CD4-positive, alpha-beta T cell treated with Interleukin-15 for 1 hour (primary cell): ENCODE measurements around the gene MRPL17.
"Not testable (repeated sequence)": the region's sequence is repeated elsewhere in the genome, so short reads cannot be mapped to it uniquely, and the experiment has no call there.

Source experiments
- DNase-seq: peaks from one replicate; pipeline ENCODE4 v3.0.0-alpha.2; 2020

MRPL17 gene

DNA sequence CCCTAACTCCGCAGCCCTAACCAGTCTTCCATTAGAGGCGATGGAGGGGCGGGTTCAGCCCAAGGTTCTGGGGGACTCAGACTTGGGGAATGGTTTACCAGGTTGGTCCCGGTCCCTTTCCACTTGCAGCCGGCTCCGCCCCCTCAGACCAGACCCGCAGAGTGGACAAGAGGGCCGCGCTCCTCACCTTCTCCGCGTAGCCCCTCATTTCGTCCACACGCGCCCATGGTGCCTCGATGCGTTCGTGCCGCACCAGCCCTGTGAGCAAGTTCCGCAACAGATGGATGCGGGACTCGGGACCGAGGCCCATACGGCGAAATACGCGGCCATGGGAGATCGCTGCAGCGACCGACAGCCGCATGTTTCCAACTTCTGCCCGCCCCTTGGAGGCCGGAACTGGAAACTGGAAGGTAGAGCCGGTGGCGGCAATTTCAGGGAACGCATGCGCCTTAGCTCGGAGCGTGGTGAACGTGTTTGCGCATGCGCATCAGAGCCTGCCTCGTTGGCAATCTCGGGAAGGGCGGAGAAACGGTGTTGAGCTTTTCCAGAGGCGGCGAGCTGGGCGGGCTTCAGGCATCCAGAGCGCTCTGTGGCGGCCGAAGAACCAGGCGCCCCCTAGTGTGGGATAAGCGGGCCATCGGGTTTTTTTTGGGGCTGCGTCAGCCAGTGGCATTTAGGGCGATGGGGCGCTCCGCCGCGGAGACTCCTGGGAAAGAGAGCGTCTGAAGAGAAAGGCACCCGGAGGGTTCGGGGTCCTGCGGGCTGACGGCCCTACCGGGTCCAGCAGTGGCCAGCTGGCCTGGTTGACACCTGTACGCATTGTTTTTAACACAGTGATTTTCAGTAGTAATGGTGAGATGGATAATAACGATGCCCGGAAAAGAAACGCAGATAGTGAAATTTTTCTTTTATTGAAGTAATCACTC, at the start of gene MRPL17:
Gene MRPL17, minus strand, starts transcription at position 405 of the 926 bp plus-strand sequence. Its CDS starts 44 bp downstream, at position 361.
- peak; percentile 99 for DNase-seq

DNA sequence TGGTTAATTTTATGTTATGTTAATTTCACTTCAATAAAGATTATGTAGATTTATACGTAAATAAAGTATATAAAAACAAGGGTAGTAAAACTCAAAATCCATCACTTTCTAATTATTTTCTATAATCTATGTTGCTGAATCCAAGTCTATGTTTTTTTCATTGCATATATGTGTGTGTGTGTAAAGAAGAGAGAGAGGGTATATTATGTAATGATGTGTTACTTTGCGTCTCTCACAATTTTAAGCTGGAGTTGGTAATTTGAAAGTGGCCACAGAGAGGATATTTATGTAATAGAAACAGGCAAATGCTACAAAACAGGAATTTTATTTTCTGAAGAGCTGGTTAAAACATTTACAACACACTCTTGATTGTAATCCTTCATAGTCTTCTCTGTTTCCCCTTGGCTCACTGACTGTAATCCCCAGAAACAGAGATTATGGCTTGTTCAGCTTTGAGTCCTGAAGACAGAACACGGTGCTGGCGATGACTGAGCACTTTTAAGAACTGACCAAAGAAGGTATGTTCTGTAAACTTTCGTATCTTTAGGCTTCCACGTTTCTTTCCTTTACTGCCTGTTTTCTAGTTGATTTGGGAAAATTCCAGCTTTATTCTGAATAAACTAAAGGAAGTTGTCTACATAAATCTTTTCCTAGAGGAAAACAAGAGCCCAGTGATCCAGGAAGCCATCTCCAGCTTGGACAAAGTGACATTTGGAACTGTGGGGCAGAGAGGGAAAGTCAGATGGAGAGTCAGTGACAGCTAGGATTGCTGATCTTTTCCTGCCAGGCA, 45.0 kb upstream of the MRPL17 start:
- no peak for DNase-seq

DNA sequence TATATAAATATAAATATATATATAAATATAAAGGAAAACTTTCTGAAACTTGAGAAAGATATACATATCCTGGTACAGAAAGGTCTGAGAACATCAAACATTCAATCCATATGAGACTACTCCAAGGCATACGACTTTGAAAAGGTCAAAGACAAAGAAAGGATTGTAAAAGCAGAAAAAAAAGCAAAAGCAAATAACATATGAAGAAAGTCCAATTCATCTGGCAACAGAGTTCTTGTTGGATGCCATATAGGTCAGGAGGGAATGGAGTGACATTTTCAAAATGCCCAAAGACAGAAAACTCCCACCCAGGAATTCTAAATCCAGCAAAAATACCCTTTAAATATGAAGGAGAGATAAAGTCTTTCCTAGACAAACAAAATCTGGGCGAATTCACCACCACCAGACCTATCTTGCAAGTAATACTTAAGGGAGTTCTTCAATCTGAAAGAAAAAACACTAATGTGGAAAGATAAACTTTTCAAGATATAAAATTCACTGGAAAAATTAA, 42.3 kb upstream of the MRPL17 start:
- DNase-seq = no peak

DNA sequence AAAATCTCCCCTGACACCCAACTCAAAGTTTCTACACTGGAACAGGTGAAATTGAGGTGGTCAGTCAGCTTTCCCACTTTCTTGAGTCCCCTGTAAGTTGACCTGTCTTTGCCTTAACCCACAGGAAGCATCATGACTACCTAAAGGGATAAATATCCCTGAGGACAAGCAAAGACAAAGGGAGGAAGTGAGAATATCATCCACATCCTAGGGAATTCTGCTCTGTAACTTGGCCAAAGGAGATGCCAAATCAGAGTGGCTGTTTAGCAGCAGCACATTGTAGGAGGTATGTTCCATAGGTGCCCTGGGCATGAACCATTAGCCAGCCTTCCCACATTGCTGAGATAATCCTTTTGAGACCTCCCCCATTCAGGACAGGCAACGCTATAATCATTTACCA, 40.9 kb upstream of the MRPL17 start:
- DNase-seq = no peak

DNA sequence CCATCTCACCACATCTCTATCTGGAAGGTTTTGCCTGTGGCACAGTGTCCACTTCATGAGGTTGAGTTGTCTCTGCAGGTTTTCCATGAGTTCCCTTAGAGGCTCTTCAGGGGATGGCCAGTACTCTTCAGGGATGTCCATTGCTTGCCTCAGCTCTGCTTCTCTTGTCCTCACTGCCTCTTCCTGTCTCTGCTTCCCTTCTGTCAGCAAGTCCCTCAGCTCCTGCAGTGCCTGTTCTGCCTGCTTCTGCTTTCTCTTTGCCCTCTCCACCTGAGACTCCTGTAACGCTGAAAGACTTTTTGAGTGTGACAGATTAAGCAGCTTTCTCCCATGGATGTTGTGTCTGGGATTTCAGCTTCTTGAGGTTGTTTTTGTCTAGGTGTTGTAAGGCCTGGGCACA, 38.2 kb upstream of the MRPL17 start:
- DNase-seq = no peak

DNA sequence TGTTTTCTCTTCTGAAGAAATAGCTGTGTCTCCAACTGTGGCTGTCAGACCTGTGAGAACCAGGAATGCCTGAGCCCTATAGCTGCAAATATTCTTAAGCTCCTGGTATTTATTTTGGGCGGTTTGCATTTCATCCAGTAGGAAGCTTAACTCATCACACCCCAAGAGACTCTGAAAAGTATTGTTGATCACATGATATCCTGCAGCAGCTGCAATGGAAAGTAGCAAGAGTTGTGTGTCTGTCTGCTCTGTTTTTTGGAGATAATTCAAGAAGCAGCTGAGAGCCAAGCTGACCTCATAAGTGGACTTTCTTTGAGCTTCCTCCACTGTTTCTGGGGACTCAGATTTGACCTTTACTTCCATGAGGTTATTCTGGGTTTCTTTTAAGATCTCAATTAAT, 36.4 kb upstream of the MRPL17 start:
- no peak for DNase-seq

DNA sequence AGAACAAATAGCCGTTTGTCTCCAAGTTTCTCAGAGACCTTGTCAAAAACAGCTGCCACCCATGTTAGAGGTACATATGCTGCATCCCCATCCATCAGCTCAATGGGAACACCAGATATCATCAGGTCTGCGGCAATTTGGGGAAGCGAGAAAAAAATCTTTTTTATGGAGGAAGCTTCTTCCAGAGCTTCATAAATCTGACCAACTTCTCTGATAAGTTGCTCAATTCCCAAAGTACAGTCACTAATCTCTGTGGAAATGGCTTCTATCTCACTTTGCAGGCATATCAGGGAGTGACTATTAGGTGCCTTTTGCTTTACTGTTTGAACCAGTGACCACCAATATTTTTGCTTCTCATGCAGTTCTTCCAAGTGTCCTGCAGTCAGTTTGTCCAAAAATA, 34.3 kb upstream of the MRPL17 start:
- DNase-seq = no peak

DNA sequence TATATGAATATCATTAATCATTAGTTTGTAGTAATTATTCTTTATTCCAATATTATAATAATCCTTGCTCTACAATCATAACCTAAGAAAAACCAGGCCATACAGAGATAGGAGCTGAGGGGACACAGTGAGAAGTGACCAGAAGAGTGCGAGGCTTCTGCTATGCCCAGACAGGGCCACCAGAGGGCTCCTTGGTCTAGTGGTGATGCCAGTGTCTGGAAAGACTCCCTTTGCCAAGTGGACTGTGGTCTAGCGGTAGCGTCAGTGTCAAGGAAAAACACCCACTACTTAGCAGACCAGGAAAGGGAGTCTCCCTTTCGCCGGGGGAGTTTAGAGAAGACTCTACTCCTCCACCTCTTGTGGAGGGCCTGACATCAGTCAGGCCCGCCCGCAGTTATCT, 28.4 kb upstream of the MRPL17 start:
- peak; percentile 19 for DNase-seq

DNA sequence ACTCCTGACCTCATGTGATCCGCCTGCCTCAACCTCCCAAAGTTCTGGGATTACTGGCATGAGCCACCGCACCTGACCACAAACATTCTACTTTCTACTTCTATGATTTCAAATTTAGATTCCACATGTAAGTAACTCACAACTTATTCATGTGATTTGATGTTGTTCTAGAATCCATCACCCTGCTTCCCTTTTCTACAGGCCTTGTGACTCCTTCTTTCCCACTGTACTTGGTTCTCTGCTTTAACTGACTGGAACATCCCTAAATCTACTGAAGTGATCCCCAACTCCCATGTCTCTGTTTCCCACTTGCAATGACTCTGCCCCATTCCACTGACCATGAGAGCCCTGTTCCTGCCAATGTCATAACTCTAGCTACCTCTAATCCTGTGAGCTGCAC, 25.7 kb upstream of the MRPL17 start:
- no peak for DNase-seq

DNA sequence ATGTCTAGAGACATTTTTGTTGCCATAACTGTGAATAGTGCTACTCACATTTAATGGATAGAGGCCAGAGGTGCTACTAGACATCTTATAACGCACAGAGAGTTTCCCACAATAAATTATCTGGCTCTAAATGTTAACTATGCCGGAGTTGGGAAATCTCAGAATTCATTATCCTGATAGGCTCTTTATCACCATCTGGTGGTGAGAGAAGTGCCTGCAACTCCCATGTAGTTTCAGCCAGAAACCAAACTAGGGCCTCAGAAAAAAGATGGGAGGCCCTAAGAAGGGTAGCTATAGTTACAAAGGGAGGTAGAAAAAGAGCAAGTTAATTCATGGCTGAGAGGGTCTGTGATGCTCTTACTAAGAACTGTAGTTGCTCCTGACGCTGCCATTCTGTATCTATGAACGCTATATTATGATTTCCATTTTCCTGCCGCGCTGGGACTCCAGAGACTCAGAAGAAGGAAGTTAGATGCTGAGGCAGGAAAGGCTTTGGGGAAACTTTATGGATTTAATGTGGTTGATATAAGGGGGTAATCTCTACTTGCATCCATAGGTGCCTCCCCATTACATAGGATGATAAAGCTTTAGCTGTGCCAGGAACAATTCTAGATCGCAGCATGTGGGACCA, 22.9 kb upstream of the MRPL17 start:
- no peak for DNase-seq

DNA sequence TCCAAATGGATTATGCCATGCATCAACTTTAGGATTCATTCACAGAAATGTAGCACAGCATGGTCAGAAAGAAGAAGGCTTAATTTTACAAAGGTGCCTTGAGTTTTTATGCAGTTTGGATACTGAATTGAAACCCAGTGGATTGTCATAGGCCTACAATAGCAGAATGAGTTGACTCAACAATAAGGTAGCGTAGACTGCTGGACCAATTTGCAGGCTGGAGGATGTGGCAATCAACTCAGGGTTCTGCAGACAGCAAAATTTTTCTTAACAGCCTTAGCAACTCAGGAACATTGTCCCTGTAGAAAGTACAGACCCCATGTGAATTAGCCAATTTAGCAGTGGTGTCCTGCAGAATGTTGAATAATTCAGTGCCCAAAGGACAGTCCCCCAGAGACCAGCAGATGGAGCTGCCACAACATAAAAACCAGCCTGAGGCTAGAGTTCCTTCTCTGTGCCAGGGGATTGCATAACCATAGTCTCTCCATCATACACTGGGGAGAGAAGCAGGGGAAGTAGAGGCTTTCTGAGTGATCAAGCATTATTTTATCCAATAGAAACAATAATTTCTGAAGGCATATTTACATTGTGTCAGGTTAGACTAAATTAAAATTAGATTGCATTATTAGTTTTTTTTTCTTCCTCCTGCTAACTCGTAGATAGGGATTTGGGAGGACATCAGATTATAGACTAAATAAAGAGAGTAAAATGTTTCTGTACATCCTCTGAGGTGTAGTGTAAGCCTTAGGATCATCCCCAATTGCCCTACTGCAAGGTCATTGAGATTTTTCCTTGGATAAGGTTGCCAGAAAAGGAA, 20.3 kb upstream of the MRPL17 start:
- peak; percentile 58 for DNase-seq

DNA sequence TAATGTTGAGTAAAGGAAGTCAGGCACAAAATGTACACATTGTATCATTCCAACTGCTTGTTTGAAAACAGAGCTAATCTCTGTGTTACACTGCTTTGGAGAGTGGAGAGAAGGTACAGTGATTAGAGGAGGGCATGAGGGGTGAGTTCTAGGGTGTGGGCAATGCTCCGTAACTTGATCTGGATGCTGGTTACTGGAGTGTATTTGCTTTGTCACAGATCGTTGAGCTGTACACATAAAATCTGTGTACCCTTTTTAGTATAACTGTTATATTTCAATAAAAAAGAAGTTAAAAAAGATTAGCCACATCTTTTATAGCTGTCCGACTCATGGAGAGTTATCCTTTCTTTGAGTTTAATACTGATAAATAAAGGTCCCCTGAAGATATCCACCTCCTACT, 18.8 kb upstream of the MRPL17 start:
- not testable (repeated sequence) for DNase-seq

DNA sequence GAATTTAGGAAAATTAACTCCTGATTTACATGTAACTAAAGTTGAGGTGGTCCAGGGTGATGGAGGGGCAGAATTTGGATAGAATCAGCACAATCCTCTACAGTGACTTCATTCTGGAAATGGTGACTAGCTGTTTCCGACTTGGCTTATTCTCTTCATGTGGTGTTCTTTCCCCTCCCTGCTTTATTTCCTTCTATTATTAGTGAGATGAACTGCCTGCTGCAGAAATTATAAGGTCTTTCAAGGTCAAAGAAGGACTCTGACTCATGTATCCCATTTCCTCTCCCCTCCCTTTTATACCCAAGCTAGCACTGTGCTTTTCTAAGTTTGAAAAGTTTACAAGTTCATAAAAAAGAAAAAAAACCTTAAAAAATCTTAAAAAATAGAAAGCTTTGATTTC, 12.2 kb upstream of the MRPL17 start:
- DNase-seq = no peak

DNA sequence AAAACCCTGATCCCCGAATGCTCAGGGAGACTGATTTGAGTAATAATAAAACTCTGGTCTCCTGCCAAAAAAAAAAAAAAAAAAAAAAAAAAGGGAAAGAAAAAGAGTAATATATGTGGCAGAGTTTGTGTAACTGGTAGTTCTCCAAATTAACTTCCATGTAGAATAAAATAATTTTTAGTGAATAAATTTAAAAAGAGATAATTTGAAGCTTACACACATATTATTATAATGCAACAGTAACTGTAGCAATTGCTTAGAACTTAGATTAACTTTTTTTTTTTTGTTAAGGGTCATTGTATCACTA, 11.0 kb upstream of the MRPL17 start:
- no peak for DNase-seq

DNA sequence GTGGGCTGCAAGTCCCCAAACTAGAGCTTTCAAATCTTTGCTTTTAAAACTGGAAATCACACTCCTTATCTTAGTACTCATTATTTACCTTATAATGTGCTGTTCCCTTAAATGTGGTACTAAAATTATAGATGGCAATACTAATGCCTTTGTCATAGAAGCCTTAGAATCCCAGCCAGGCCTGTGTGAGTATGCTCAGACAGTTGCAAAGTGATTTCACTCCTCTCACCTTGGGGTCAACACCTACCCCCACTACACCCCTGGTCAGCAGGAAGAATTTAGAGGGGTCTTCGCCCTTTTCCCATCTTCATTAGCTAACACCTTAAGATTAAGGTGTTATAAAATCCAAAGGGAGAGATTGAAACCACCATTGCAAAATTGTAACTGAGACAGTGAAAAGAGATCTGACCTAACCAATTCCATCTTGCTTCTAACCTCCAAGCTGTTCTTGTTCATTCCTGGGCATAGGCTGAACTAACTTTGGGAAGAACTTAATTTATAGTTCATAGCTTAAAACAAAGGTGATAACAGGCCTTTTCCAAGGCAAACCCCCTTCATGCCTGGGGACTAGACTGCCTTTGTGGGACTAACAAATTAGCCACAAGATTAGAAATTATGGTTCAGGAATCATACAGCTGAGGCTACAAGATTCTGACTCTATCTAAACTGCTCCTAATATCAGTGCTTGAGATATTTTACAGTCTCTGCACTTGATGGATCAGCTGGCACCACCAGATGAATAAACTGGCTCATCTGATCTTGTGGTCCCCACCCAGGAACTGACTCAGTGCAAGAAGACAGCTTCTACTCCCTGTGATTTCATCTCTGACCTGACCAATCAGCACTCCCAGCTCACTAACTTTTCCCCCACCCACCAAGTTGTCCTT, 10.4 kb upstream of the MRPL17 start:
- DNase-seq = peak; percentile 21

DNA sequence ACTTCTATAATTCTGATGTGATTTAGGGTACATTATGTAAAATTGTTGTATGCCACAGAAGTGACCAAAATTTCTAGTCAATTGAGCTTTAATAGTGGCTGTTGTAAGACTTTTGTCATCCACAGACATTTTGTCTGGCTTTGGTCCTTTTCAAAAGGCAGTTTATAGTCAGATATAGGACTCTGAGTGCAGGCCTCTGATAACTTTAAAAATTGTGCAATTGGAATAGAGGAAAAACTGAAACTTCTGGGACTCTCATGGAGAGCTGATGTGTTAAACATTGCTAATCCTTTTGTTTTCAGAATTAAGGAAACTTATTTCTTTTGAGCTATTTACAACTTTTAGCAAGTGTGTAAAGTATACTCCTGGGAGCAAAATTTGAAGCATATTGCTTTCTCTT, 9.0 kb upstream of the MRPL17 start:
- DNase-seq = no peak

DNA sequence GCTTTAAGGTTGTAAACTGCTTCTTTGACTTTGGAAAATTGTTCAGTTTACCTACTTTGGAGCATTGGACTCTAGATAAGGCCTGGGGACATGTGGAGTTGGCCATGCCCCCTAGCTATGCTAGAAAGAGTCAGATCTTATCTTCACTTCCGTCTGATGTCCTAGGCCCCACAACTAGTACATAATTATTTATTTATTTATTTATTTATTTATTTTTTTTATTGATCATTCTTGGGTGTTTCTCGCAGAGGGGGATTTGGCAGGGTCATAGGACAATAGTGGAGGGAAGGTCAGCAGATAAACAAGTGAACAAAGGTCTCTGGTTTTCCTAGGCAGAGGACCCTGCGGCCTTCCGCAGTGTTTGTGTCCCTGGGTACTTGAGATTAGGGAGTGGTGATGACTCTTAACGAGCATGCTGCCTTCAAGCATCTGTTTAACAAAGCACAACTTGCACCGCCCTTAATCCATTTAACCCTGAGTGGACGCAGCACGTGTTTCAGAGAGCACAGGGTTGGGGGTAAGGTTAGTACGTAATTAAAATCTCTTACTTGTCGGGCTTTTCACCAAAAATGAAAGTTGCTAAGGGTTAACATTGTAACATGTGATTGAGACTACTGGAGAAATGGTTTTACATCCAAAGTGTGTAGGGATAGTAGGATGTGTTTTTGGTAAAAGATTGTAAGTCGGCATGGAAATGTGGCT, 7.4 kb upstream of the MRPL17 start:
- DNase-seq = not testable (repeated sequence)

DNA sequence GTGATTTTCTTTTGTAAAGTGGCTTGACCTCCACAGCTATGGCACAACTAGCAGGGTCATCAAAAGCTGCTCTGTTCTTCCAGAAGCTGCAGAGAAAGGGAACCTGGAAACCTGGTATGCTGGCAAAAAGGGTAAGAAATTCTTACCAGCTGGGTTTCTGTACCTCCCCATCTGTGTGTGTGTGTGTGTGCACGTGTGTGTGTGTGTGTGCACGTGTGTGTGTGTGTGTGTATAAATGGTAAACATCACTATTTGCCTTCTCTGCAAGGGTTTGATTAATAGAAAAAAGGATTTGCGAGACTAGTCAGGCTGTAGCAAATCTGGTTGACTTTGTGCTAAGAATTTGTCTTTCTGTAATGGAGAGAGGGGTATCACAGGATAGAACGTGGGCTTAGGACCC, 4.7 kb upstream of the MRPL17 start:
- no peak for DNase-seq

DNA sequence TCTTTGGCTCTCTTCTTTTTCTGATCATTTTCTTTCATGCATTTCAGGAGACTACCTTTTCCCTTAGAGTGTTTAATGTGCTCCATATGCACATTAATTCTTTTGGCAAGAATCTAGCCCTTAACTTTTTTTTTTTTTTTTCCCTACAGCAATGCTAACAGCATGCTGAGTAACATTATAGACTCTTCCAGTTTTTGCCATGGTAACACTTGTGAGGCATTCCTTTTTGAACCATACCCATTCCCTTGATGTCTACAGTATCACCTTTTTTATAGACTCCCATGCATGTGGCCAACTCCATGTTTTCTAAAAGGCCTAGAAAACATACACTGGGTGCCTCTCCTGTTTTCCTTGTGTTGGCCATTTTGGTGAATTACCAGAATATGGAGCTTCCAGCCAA, 2.9 kb upstream of the MRPL17 start:
- no peak for DNase-seq

DNA sequence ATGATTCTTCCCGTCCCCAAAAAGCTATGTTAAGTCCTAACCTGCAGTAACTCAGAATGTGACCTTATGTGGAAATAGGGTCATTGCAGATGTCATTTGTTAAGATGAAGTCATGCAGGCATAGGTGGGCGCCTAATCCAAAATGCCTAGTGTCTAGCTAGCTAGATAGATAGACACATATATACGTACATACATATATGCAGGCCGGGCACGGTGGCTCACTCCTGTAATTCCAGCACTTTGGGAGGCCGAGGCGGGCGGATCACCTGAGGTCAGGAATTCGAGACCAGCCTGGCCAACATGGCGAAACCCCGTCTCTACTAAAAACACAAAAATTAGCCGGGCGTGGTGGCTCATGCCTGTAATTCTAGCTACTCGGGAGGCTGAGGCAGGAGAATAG, 928 bp upstream of the MRPL17 start:
- DNase-seq = not testable (repeated sequence)

DNA sequence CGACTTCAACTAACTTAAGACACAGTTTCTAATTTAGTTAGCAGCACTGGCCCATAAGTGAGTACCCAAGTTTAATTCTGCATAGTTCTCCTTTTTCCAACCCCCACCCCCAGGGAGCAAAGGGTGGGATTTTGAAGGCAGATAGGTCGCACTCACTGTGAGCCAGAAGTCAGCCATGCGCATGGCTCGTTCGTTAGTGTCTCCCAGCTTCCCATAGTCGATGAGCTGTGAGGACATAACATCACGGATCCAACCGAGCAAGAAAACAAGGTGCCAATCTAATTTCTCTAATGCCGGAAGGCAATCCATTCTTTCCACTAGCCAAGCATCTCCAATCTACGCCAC, 577 bp downstream of the MRPL17 start:
- no peak for DNase-seq
